NOMO-1 treated with DMSO at 0.1 percent for 48 hours (cell line): ENCODE results near the gene PTPRT.

Experiments
- DNase-seq: peaks from one replicate; lab custom pipeline; 2025; ENCODE audit not compliant: unreplicated experiment; lab: John Stamatoyannopoulos, UW

PTPRT gene

GRCh38 chr20:42097741-42098140 is 1092.0 kb downstream of the PTPRT start:
- DNase-seq: no peak

- DNase-seq: no peak
These were observed 1094.5 kb downstream of the PTPRT start for GRCh38 chr20:42095221-42095620.

GRCh38 chr20:42093542-42094440 is 1095.9 kb downstream of the PTPRT start:
- no peak for DNase-seq

GRCh38 chr20:42093041-42093440 is 1096.7 kb downstream of the PTPRT start:
- no peak for DNase-seq

- DNase-seq: no peak
These were observed 1104.3 kb downstream of the PTPRT start for GRCh38 chr20:42085366-42085765.

GRCh38 chr20:42083280-42083679 is 1106.4 kb downstream of the PTPRT start:
- DNase-seq: no peak

- DNase-seq: no peak
These were observed 1107.1 kb downstream of the PTPRT start for GRCh38 chr20:42082611-42083010.

- no peak for DNase-seq
These were observed 1108.8 kb downstream of the PTPRT start for GRCh38 chr20:42080956-42081355.

GRCh38 chr20:42074944-42075343 is 1114.8 kb downstream of the PTPRT start:
- DNase-seq: no peak

GRCh38 chr20:42067596-42067995 is 1122.1 kb downstream of the PTPRT start:
- DNase-seq: no peak

GRCh38 chr20:42067174-42067573 is 1122.5 kb downstream of the PTPRT start:
- no peak for DNase-seq

- DNase-seq: no peak
These were observed 1126.6 kb downstream of the PTPRT start for GRCh38 chr20:42063141-42063540.

GRCh38 chr20:42053350-42053749 is 1136.4 kb downstream of the PTPRT start:
- no peak for DNase-seq

GRCh38 chr20:42051921-42052320 is 1137.8 kb downstream of the PTPRT start:
- no peak for DNase-seq

GRCh38 chr20:42046371-42047085 is 1143.2 kb downstream of the PTPRT start:
- DNase-seq: no peak

GRCh38 chr20:42043921-42044320 is 1145.8 kb downstream of the PTPRT start:
- no peak for DNase-seq

- no peak for DNase-seq
These were observed 1148.6 kb downstream of the PTPRT start for GRCh38 chr20:42041000-42041565.

GRCh38 chr20:42027746-42028268 is 1161.9 kb downstream of the PTPRT start:
- no peak for DNase-seq

- DNase-seq: no peak
These were observed 1163.1 kb downstream of the PTPRT start for GRCh38 chr20:42026599-42026998.

- no peak for DNase-seq
These were observed 1165.1 kb downstream of the PTPRT start for GRCh38 chr20:42024653-42025052.
